GM04503 (cell line): Measurements from ENCODE around the gene SRP68.

ENCODE experiments used
- DNase-seq: peaks from one replicate; pipeline ENCODE4 v3.0.0-alpha.2; 2012; ENCODE audit warnings: low read depth

Gene SRP68

DNA sequence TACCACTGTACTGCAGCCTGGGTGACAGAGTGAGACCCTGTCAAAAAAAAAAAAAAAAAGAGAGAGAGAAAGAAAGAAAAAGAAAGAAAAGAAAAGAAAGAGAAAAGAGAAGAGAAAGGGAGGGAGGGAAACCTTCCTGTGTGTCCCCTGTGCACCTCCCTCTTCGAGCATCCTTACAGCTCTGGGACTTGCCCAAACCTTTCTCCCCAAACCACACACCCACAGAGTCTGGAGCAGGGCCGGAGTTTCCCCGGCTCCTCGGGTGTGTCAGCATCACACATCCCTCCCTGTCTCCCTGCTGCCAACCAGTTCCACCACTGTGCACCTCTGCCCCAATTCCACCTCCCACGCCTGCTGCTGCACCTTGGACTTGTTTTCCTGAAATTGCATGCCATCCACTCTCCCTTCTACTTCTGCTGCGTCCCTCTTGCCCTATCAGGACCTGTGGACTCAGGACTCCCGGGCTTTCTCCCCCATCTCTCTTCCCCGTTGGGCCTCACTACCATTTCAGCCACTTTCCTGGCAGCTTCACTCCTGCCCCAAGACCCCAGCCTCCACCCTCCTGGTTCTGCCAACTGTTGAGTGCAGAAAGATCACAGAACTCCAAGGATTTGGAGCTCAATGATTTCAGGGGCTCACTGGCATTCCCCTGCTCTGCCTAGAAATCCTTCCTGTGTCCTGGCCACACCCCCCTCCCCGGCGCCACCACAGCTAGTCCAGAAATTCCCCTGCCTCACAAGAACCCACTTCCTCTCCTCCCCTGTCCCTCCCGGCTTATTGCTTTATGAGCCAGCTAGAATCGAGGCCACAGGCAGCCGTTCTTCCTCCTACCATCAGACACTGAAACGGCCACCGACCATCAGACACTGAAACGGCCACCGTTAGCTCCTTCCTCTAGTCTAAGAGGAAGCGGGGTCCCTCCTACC is 75.4 kb downstream of the SRP68 start:
- DNase-seq: no peak

DNA sequence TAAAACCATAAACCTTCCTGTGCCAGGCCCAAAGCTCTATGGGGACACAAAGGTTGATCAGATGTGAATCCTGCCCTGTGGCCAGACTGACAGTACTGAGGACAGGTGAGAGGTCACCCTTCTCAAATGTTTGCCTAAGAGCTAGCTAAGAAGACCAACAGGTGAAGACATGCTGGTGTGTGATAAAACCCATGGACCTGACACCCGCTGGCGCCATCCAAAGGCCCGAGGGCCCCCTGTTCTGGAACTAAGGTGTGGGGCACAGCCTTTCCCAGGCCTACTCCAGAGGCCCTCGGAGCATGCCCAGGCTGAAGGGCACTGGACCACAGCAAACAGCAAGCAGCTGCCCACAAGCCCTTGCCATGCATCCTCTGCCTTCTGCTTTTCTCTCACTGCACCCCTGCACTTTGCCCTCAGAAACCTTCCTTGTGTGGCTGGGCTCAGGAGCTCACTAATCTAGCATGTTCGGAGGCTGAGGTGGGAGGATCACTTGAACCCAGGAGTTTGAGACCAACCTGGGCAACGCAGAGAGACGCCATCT is 76.9 kb downstream of the SRP68 start:
- DNase-seq: no peak

DNA sequence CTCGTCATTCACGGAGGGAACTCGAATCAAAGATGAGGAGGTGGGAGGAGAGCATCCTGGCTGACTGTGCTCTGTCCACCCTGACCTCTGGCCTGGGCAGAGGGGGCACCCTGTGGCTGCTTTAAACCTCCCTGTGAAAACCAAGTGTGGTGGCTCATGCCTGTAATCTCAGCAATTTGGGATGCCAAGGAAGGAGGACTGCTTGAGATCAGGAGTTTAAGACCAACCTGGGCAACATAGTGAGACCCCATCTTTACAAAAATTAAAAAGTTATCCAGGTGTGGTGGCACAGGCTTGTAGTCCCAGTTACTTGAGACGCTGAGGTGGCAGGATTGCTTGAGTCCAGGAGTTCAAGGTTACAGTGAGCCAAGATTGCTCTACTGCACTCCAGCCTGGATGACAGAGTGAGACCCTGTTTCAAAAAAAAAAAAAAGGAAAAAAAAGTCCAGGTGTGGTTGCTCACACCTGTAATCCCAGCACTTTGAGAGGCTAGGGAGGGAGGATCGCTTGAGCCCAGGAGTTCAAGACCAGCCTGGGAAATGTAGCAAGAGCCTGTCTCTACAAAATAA is 77.4 kb downstream of the SRP68 start:
- DNase-seq: no peak

DNA sequence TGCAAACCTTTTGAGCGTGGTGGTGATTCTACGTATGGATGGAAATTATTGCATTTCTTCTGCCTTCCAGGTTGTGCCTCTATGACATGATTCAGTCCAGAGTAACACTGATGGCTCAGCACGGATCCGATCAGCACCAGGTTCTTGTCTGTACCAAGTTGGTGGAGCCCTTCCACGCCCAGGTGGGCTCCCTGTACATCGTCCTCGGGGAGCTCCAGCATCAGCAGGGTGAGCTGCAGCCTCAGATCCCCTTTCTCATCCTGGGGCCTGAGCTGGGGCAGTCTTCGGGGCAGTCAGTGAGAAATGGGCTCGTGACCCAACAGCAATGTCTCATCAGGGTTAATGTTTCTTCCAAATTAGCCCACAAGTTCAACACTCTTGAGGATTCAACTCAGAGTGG is 80.9 kb downstream of the SRP68 start:
- no peak for DNase-seq
